Measurements from ENCODE around the gene ANKS1A. TPM values are rescaled to one million over a fixed set of nuclear protein-coding genes. Genes with fewer than 3 reads are reported as not detected.

The ANKS1A gene
- total RNA-seq, 1 donor from 2014 or later = 49.7 TPM

GRCh38 chr6:35043381-35044130 is 154.5 kb downstream of the ANKS1A start:
- intact Hi-C loops (cut with DNase I) = no loop called here
- no peak for DNase-seq (ENCODE audit: low spot score)
- no peak for ATAC-seq

GRCh38 chr6:35044145-35044745 is 155.2 kb downstream of the ANKS1A start:
- peak; percentile 53 for ATAC-seq
- intact Hi-C loops (cut with DNase I) = no loop called here
- no peak for DNase-seq (ENCODE audit: low spot score)

- intact Hi-C loops (cut with DNase I) = no loop called here
- DNase-seq (ENCODE audit: low spot score) = no peak
- ATAC-seq = no peak
Observed at GRCh38 chr6:35044761-35045421, 155.8 kb downstream of the ANKS1A start.

GRCh38 chr6:35046103-35046502 is 157.0 kb downstream of the ANKS1A start:
- no peak for DNase-seq (ENCODE audit: low spot score)
- ATAC-seq = no peak
- intact Hi-C loops (cut with DNase I) = no loop called here

GRCh38 chr6:35046862-35047261 is 157.8 kb downstream of the ANKS1A start:
- DNase-seq (ENCODE audit: low spot score) (no peak), ATAC-seq (no peak)
- intact Hi-C loops (cut with DNase I) = no loop called here

GRCh38 chr6:35047265-35048011 is 158.4 kb downstream of the ANKS1A start:
- no peak for DNase-seq (ENCODE audit: low spot score)
- ATAC-seq = peak; percentile 70
- intact Hi-C loops (cut with DNase I) = no loop called here

GRCh38 chr6:35048031-35048613 is 159.1 kb downstream of the ANKS1A start:
- no peak for ATAC-seq
- no peak for DNase-seq (ENCODE audit: low spot score)
- intact Hi-C loops (cut with DNase I) = no loop called here

GRCh38 chr6:35048631-35049083 is 159.6 kb downstream of the ANKS1A start:
- intact Hi-C loops (cut with DNase I) = no loop called here
- ATAC-seq (peak; percentile 53), DNase-seq (ENCODE audit: low spot score) (peak; percentile 76)

GRCh38 chr6:35049156-35049735 is 160.2 kb downstream of the ANKS1A start:
- intact Hi-C loops (cut with DNase I) = no loop called here
- no peak for DNase-seq (ENCODE audit: low spot score)
- ATAC-seq = no peak

- ATAC-seq (peak; percentile 74), DNase-seq (ENCODE audit: low spot score) (peak; percentile 81)
- intact Hi-C loops (cut with DNase I) = no loop called here
Observed at GRCh38 chr6:35049900-35050756, 161.1 kb downstream of the ANKS1A start.

- intact Hi-C loops (cut with DNase I) = no loop called here
- DNase-seq (ENCODE audit: low spot score) (no peak), ATAC-seq (no peak)
Observed at GRCh38 chr6:35050757-35051330, 161.8 kb downstream of the ANKS1A start.

- no peak for DNase-seq (ENCODE audit: low spot score)
Observed at GRCh38 chr6:35051396-35051795, 162.3 kb downstream of the ANKS1A start.

GRCh38 chr6:35051997-35052583 is 163.0 kb downstream of the ANKS1A start:
- intact Hi-C loops (cut with DNase I) = no loop called here
- no peak for ATAC-seq
- DNase-seq (ENCODE audit: low spot score) = no peak

More at GRCh38 chr6:35051396-35051795, 162.3 kb downstream of the ANKS1A start:
- ATAC-seq = no peak
- intact Hi-C loops (cut with DNase I) = no loop called here

- intact Hi-C loops (cut with DNase I) = no loop called here
- DNase-seq (ENCODE audit: low spot score) (peak; percentile 79), ATAC-seq (peak; percentile 80)
Observed at GRCh38 chr6:35052694-35053565, 163.9 kb downstream of the ANKS1A start.

GRCh38 chr6:35053701-35054100 is 164.6 kb downstream of the ANKS1A start:
- intact Hi-C loops (cut with DNase I) = no loop called here
- DNase-seq (ENCODE audit: low spot score) (no peak), ATAC-seq (no peak)

GRCh38 chr6:35054106-35054742 is 165.2 kb downstream of the ANKS1A start:
- DNase-seq (ENCODE audit: low spot score) = no peak
- ATAC-seq = no peak
- intact Hi-C loops (cut with DNase I) = no loop called here
